GDM1 (cell line): ENCODE results near the gene MIOS.
"Not testable (repeated sequence)": the region's sequence is repeated elsewhere in the genome, so short reads cannot be mapped to it uniquely, and the experiment has no call there.

ENCODE experiments used
- DNase-seq: peaks from one replicate; lab custom pipeline; 2025; lab: John Stamatoyannopoulos, UW

Gene MIOS

GRCh38 chr7:7554649-7555575 is 11.8 kb upstream of the MIOS start:
- no peak for DNase-seq

GRCh38 chr7:7556852-7557251 is 9.8 kb upstream of the MIOS start:
- DNase-seq, result no peak

- DNase-seq, result no peak
Observed at GRCh38 chr7:7557252-7557651, 9.4 kb upstream of the MIOS start.

GRCh38 chr7:7561591-7561990 is 5.1 kb upstream of the MIOS start:
- not testable (repeated sequence) for DNase-seq

- no peak for DNase-seq
Observed at GRCh38 chr7:7562736-7563135, 3.9 kb upstream of the MIOS start.

- DNase-seq, result no peak
Observed at GRCh38 chr7:7563269-7563668, 3.4 kb upstream of the MIOS start.

GRCh38 chr7:7563813-7564212 is 2.9 kb upstream of the MIOS start:
- DNase-seq, result no peak

- no peak for DNase-seq
Observed at GRCh38 chr7:7564323-7564780, 2.3 kb upstream of the MIOS start.

- no peak for DNase-seq
Observed at GRCh38 chr7:7565018-7565680, 1.5 kb upstream of the MIOS start.

- no peak for DNase-seq
Observed at GRCh38 chr7:7565746-7566650, 686 bp upstream of the MIOS start.

- DNase-seq, result no peak
Observed at GRCh38 chr7:7567898-7568531, 1.3 kb downstream of the MIOS start.

GRCh38 chr7:7568553-7568952 is 1.9 kb downstream of the MIOS start:
- DNase-seq, result no peak

- no peak for DNase-seq
Observed at GRCh38 chr7:7569081-7569527, 2.4 kb downstream of the MIOS start.

- no peak for DNase-seq
Observed at GRCh38 chr7:7569615-7570014, 2.9 kb downstream of the MIOS start.

- no peak for DNase-seq
Observed at GRCh38 chr7:7570584-7570983, 3.9 kb downstream of the MIOS start.

- no peak for DNase-seq
Observed at GRCh38 chr7:7573701-7574100, 7.0 kb downstream of the MIOS start.

- no peak for DNase-seq
Observed at GRCh38 chr7:7576344-7576743, 9.7 kb downstream of the MIOS start.

GRCh38 chr7:7577888-7578287 is 11.2 kb downstream of the MIOS start:
- no peak for DNase-seq

GRCh38 chr7:7579638-7580037 is 13.0 kb downstream of the MIOS start:
- no peak for DNase-seq

GRCh38 chr7:7581531-7582179 is 15.0 kb downstream of the MIOS start:
- no peak for DNase-seq

- no peak for DNase-seq
Observed at GRCh38 chr7:7582596-7582995, 15.9 kb downstream of the MIOS start.
